NB4 (cell line): ENCODE data around the gene CCBE1.

Source experiments
- DNase-seq: peaks from one replicate; pipeline ENCODE4 v3.0.0; 2010; ENCODE audit warnings: low read depth
- H3K4me3 ChIP-seq: one replicate; pipeline ENCODE4 v1.5.1; 2011; ENCODE audit warnings: mild to moderate bottlenecking, low read depth, low read length, moderate library complexity
- MYC ChIP-seq: IDR thresholded peaks from 2 replicates; pipeline ENCODE4 v1.6.1; 2011; ENCODE audit warnings: low read depth, low read length
- POLR2A ChIP-seq: IDR thresholded peaks from 2 replicates; pipeline ENCODE4 v1.6.1; 2011; ENCODE audit warnings: mild to moderate bottlenecking; ENCODE audit not compliant: insufficient read length; ENCODE audit errors: extremely low read depth
- TF ChIP-seq, protein P1 (sequence below): IDR thresholded peaks from one replicate; pipeline ENCODE4 v1.5.1; 2012; ENCODE audit warnings: low read depth, low read length
- TF ChIP-seq, protein P2 (sequence below): IDR thresholded peaks from 2 replicates; pipeline ENCODE4 v1.6.1; 2011; ENCODE audit warnings: low read depth, low read length

CCBE1 gene

DNA sequence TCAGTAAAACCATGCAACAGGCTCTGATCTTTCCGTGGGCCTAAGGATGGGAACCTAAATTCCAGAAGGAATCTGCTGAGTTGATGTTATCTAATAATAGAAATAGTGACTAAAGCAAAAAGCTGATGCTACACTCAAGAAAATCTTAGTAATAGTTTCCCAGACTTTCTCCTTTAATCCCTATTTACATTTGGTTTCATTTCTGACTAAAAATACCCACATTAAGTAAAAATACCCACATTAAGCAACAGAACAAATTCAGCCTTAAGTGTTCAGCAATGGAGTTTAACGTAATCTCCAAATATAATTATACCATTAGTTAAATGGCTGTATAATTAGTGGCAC lies 50.3 kb downstream of the CCBE1 start:
- no peak overlapping the region for H3K4me3 ChIP-seq
- no peak for DNase-seq
- TF ChIP-seq, protein P1, sequence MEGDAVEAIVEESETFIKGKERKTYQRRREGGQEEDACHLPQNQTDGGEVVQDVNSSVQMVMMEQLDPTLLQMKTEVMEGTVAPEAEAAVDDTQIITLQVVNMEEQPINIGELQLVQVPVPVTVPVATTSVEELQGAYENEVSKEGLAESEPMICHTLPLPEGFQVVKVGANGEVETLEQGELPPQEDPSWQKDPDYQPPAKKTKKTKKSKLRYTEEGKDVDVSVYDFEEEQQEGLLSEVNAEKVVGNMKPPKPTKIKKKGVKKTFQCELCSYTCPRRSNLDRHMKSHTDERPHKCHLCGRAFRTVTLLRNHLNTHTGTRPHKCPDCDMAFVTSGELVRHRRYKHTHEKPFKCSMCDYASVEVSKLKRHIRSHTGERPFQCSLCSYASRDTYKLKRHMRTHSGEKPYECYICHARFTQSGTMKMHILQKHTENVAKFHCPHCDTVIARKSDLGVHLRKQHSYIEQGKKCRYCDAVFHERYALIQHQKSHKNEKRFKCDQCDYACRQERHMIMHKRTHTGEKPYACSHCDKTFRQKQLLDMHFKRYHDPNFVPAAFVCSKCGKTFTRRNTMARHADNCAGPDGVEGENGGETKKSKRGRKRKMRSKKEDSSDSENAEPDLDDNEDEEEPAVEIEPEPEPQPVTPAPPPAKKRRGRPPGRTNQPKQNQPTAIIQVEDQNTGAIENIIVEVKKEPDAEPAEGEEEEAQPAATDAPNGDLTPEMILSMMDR: no peak

DNA sequence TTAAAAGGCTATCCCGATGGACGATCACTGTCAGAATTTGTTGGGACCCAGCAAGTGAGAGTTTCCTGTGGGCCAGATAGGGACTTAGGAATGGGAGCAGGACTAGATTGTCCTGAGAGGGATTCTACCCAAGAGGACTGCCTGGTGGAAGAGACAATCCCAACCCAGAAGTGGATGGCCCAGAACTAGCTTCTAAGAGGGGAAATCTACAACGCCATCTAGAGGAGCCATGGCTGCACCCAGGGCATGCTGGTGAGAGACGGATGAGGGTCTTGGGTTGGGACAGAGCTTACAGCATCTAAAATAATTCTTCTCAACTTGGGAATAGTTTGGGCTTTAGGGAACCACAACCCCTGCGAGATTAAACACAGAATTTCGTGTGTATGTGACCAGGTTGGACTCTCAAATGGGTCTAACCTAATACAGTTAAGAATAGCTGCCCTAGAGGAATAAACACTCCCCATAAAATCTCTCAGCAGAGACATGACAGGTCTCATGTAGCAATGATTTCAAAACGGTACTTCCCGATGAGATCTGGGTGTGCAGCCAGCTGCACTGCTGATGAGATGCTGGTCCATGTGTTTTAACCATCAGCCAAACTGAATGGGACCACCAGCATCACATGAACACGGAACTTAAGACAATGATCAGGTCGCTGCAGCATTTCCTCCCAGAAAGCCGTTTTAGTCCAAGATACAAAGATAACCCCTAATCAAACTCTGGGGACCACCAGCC lies 50.8 kb downstream of the CCBE1 start:
- no peak for DNase-seq
- H3K4me3 ChIP-seq: no peak overlapping the region
- TF ChIP-seq POLR2A (no peak), MYC (no peak)
- TF ChIP-seq, protein P1: peak; percentile 48
- TF ChIP-seq, protein P2, sequence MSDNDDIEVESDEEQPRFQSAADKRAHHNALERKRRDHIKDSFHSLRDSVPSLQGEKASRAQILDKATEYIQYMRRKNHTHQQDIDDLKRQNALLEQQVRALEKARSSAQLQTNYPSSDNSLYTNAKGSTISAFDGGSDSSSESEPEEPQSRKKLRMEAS: no peak

DNA sequence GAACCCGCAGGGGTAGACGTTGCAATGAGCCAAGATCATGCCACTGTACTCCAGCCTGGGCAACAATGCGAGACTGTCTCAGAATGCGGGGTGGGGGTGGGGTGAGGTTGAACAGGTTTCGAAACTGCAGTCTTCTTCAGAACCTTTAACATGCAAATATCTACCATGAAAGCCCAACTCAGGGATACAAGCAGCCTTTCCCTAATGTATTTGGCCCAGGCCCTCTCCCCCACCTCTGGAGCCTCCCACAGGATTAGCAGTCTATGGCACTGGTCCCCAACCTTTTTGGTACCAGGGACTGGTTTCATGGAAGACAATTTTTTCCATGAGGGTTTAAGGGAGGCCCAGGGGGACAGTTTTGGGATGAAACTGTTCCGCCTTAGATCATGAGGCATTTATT lies 53.5 kb downstream of the CCBE1 start:
- no peak for DNase-seq
- H3K4me3 ChIP-seq: no peak overlapping the region
- TF ChIP-seq MYC: no peak
- TF ChIP-seq, protein P1: no peak
- TF ChIP-seq POLR2A: no peak
- TF ChIP-seq, protein P2: no peak

DNA sequence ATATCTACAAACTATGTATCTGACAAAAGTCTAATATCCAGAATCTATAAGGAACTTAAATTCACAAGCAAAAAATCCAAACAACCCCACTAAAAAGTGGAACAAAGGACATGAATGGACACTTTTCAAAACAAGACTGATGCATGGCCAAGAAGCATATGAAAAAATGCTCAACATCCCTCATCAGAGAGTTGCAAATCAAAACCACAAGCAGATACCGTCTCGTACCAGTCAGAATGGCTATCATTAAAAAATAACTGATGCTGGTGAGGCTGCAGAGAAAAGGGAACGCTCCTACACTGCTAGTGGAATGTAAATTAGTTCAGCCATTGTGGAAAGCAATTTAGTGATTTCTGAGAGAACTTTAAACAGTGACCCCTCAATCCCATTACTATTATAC lies 56.5 kb downstream of the CCBE1 start:
- TF ChIP-seq MYC (no peak), POLR2A (no peak)
- TF ChIP-seq, protein P1: no peak
- TF ChIP-seq, protein P2: no peak
- H3K4me3 ChIP-seq: no peak overlapping the region
- DNase-seq: no peak

DNA sequence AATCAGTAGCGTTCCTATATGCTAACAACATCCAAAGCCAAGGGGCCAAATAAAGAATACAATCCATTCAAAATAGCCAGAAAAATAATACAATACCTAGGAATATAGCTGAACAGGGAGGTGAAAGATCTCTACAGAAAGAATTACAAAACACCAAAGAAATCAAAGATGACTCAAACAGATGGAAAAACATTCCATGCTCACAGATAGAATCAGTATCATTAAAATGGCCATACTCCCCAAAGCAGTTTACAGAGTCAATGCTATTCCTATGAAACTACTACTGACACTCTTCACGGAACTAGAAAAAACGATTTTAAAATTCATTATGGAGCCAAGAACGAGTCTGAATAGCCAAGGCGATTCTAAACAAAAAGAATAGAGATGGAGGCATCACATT lies 57.4 kb downstream of the CCBE1 start:
- H3K4me3 ChIP-seq: no peak overlapping the region
- DNase-seq: no peak
- TF ChIP-seq MYC (no peak), POLR2A (no peak)
- TF ChIP-seq, protein P1: no peak
- TF ChIP-seq, protein P2: no peak

DNA sequence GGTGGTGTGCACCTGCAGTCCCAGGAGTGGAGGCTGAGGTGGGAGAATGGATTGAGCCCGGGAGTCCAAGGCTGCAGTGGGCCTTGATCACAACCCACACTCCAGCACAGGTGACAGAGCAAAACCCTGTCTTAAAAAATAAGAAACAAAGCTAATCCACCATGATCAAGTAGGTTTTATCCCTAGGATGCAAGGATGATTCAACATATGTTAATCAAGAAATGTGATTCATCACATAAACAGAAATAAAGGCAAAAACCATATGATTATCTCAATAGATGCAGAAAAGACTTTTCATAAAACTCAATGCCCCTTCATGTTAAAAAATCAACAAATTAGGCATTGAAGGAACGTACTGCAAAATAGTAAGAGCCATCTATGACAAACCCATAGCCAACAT lies 58.1 kb downstream of the CCBE1 start:
- H3K4me3 ChIP-seq: no peak overlapping the region
- TF ChIP-seq MYC (no peak), POLR2A (no peak)
- TF ChIP-seq, protein P2: no peak
- TF ChIP-seq, protein P1: no peak
- no peak for DNase-seq
